G401.6 (cell line): ENCODE results near the gene UXS1.

ENCODE experiments used
- FAIRE-seq: peaks from 2 replicates; lab custom pipeline; 2012; peaks lifted over from hg19 to GRCh38; lab: Jason Lieb, UNC

Gene UXS1

DNA sequence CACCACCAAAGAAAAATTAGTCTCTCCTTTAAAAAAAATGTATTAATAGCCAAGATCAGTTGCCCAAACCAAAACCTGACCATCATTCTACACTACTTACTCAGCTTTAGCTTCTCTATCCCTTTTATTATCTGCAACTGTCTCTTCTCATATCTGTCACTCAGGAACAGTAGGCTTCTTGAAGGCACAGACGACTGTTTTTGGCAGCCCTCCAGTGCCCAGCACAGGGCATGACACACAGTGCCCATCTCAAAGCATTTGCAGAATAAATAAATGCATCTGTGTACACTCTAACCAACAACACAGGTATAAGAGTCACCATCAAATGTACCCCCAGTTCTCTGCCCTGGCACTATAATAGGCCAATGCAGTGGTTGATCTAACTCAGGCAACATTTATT, 117.2 kb downstream of the UXS1 start:
- no peak for FAIRE-seq

DNA sequence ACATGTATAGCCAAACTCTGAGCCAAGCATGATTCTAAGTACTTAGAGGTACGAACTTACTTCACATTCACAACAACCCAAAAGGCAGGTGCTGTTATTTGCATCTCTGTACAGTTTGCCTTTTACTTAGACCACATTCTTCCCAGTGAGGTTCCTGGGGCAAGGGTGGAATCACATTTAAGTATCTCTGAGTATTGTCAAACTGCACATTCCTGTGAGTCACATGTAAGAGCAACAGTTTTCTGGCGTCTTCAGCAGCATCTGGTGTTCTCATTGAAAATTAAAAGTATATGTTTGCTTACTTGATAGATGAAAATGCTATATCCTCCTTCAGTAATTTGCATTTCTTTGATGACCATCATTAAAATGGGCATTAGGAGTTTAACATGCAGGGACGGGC, 119.1 kb downstream of the UXS1 start:
- FAIRE-seq: no peak

DNA sequence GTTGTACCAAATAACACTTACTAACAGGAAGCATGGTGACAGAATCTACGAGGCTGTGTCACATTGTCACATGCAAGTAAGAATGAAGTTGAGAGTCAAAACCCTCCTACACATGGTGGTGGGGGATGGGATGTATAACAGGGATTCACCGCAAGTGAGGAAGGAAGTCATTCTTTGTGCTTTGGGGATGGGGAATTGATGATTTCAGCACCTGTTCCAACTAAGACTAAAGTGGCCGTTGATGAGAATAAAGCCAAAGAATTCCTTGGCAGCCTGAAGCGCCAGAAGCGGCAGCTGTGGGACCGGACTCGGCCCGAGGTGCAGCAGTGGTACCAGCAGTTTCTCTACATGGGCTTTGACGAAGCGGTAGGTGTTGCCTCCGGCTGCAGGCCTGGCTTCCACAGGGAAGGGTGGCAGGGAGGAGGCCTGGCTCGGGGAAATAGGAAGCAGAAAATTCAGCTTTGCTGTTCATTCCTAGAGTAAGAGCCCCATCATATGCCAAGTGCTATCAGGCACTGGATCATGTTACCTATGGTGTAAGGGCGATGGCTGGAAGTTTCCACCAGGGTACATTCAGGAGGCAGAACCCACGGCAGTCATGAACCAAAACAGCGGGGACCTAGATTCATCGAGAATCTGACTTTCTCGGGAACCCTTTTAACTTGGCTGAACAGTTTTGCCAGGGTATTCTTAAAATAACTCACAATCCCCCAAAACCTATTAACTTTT, 120.3 kb downstream of the UXS1 start:
- FAIRE-seq: no peak

DNA sequence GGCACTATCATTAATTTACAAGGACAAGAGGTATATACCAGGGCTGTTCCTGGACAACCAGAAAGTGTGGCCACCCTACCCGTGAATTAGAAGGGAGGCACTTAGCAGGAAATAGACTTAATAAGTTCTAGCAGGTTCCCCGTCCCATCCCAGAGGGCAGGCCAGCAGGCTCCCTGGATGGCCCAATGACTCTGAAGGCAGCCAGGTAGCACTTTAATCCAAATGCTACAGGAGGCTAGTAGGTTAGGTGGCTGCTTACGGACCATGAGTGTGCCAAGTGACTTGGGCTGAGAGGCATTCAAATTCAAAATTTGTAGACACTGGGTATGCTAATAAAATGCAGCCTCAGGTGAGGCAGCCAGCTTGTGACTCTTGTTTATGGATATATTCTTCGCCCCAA, 123.9 kb downstream of the UXS1 start:
- FAIRE-seq: no peak

DNA sequence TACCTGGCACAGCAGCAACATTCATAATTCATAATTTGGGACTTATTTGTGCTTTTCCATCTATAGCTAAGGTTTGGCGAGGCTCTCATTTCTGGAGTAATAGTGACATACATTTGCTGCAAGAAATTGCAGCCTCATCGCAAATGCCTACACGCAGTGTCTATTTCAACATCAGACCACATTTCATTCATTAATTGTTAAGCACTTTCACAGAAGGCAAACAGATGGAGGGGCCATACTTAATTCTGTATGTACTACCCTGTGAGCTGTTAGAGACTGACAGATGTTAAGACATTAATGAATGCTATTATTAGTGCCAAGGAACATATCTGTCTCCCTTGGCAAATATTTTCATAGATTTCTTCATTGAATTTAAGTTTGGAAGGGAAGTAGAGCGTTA, 125.7 kb downstream of the UXS1 start:
- no peak for FAIRE-seq

DNA sequence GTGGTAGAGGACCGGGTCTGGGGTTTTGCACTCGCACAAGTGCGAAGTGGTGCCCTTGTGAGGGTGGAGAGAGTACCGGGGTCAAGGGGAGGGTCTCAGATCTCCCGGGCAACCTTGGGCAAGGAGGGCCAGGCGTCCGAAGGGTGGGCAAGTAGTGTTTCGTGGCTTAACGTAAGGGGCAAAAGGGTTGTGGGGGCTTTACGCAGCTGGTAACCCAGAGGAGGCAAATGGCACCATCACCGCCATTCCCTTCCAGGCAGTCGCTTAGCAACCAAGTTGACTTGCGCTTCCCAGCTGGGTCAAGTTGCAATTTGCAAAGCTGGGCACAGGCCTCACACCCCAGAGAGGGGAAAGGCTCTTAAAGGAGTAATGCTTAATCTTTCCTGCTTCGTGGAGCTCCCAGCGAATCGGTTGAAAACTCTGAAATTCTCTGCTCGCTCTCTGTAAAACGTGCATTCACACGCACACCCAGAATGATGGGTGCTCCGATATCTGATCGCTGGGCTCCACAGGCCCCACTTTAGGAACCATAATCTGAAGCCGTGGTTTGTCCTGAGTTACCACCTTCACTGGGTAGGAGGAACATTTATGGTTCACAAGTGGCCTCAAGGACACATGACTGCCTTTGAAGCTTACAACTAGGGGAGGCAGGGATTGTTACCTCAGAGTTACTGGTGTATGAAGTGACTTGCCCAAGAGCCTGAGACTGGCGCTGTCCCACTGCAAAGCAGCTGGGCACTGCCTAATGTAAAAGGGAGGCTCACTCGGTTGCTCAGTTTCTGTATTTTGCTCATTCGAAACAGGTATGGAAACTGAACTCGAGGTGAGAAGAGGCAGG, 127.9 kb downstream of the UXS1 start:
- no peak for FAIRE-seq

DNA sequence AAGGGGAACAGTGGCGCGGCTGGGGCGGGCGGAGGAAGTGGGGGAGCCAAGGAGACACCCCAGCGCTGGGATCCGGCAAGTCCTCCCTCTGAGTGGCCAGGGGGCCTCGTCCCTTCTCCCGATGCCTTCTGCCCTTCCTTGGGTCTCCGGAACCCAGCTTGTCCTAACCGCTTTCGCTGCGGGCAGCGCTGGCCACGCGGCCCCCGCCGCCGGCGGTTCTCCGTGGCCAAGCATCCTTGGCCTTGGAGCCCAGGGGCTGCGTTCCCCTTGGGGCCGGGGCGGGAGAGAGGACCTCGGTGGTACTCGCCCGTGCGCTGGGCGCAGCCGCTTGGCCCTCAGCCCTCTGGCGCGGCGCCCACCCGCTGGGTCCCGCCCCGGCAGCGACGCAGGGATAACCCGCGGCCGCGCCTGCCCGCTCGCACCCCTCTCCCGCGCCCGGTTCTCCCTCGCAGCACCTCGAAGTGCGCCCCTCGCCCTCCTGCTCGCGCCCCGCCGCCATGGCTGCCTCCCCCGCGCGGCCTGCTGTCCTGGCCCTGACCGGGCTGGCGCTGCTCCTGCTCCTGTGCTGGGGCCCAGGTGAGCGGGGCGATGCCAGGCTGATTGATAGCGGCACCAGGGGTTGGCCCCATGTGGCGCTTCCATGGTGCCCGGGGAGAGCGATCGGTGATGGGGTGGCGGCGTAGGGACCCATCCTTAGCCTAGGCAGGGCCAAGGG, 128.7 kb downstream of the UXS1 start:
- FAIRE-seq: no peak

DNA sequence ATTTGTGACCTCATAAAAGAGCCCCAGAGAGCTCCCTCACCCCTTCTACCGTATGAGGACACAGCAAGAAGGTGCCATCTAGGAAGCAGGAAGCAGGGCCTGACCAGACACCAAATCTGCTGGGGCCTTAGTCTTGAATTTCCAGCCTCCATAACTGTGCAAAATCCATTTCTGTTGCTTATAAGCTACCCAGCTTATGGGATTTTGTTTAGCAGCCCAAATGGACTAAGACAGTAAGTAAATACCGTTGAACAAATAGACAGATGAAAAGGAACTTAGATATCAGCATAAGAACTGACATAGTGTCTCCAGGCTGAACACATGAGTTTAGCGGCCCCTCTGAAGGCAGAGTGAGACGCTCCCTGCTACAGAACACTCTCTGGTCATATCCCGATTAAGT, 130.9 kb downstream of the UXS1 start:
- FAIRE-seq: no peak

DNA sequence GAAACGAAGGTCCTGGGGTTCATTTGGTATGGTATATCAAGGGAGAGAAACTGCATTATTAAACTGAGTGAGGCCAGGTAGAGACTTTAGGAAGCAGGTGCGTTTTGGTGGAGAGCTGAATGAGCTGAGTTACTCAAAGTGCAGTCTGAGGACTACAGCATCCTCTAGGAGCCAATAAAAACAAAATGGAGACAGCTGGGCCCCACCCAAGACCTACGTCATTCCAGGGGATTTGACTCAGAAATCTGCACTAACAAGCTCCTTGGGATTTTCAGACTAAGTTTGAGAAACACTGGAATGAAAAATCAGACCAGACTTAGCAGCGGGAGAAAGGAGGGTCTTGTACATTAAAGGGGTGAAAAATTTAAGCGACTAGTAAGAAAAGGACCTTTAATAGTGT, 131.5 kb downstream of the UXS1 start:
- FAIRE-seq: no peak

DNA sequence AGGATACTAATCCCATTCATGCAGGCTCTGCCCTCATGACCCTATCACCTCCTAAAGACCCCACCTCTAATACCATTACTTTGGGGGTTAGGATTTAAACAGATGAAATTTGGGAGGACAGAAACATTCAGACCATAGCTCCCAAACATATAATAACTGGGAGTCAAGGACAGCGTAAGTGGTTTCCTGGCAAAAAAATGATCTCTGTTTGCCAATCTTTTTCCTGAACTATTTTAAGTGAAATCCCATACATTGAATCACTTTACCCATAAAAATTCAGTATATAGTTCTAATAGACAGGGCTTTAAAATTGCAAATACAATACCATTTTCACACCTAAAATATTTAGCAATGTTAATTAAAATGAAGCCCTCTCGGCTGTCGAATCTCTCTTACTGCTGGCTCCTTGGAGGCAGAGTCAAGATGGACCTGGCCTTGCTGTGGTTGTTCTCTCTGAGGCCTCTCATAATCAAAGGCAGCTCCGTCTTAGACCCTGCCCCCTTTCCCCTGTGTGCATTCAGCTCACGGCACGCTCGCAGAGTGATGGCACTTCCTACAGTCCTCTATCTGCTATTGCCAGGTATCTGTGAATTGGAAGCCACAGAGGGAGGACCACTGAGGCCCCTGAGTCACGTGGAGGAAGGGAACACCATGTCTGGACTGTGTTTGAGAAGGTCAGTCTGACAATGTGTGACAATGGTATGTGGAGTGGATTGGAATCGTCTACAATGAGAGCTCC, 132.3 kb downstream of the UXS1 start:
- FAIRE-seq: no peak

DNA sequence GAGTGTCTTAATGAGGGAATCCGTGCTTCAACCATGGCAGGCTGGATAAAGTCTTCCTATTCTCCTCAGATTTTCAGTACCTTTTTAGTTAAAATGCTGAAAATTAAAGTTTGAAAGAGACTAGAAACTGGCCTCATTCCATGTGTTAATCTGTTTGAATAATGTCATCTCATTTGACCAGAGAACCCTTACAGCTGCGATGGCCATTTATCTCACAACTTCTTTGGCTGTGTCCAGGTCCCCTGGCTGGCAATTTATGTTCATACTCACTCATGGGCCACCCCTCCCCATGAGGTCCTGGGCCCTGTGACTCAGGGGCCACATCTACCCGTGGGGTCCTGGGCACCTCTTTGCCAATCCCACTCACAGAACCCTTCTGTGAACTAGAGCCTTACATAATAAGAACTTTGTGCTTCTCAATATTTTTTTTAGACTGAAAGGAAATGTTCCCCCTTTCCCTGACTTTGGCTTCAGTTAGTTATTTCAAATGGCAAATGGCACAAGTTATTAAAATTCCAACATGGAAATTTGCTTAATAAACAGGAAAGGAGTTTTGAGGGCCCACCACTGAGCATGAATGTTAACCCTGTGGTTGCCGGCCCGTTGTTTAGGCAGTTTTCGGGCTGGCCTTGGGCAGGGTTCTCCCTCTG, 134.6 kb downstream of the UXS1 start:
- FAIRE-seq: no peak

DNA sequence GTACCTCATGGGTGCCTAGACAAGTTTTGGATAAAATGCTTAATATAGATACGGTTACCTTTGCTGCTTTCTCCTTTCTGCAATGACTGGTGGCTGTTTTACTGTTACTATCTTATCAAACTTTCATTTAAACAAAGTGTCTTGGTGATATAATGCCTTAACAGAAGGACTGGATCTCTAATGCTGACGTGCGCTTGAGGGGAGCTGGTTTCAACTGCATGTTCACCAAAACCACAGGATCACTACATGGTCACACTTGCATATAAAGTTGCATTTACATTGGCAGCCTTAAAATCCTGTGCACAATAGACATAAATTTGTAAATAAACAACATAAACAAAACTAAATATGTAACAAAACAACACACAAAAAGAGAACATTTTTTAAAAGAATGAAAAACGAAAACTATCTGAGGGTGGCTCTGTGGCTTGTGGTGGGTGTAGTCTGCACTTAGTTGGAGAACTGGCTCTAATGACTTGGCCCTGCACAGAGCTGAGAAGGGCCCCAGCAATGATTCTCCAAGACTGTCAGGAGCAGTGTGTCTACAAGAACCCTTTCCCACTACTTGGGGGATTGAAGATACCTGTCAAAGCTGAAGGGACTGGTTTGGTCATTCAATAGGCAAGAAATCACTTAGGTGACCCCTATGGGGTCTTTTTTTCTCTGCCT, 135.5 kb downstream of the UXS1 start:
- no peak for FAIRE-seq

DNA sequence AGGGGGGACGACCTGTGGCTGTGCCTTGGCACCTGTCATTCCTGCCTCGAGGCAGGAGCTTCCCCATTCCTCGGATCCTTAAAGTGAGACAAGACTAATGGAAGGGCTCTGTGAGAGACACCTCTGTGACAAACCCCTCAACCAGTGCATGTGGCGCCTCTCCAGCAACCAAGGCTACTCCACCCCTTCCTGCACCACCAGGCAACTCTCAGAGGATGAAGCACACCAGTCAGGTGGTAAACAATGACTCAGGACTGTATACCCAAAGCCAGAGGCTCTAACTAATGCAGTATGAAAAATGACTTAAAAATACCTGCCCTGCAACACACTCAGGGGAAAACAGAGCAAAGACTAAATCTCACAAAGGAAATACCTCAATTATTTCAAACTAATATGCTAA, 136.9 kb downstream of the UXS1 start:
- FAIRE-seq: no peak

DNA sequence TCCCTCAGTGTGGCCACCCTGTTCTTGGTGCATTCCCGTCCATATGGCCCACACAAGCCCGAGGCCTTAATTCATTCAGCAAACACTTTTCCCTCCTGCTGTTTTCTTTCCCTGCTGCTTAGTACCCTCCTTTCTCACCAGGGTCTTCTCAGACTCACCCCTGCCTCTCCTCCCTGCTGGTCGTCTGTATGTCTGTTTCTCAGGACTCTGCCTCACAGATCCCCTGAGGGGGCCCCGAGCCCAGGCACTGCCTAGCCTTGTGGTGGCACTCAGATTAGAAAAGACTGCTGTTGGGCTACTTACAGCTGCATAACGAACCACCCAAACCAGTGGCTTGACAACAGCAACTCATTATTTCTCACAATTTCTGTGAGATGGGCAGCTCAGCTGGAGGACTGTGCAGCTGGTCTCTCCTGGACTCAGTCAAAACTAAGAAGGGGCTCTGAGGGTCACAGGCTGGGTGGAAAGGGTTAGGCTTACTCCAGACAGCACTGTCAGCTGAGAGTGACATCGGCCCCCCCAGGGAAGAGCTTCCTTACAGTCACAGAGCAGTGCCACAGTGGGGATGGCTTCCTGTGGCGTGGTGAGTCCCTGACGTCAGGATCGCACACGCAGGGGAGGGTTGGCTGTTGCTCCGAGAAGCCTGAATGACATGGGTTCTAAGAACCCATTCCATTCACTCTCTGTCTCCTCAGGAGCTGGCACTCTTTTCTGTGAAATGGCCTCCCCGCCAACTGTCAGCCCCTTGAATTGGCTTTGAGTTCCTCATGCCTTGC, 139.0 kb downstream of the UXS1 start:
- FAIRE-seq: no peak

DNA sequence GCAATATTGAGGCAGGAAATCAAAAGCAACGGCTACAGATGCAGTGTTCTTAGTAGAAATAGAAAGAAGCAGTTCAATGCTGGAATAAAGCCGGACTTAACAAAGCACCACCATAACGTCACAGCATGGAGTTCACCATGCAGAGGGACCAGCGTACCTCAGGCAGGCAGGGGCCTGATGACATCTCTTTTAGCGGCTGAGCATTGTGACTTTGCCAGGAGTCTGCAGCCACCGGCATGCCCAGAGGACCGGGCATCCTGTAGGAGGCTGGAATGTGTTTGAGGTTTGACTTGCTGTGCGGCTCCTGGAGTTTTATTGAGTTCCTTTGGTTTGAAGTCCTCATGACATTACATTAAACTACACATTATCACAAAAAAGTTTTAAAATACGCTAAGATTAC, 139.8 kb downstream of the UXS1 start:
- no peak for FAIRE-seq

DNA sequence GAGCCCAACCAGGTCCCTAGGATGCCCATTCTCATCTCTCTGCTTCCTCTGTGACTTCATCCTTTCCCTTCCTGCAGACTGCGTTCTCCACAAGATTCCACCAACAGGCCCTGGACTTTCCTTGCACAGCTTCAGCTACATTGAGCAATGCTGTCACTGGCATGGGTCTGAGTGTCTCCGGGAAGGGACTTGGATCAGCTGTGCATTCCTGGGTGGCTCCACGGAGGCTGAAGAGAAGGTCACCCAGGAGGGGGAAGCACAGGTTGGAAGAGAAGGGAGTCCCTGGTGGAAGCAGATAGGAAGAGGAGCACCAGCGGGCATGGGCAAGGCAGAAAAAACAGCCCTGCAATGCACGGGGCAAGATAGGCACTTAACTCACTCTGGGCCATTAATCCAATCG, 140.5 kb downstream of the UXS1 start:
- FAIRE-seq: no peak

DNA sequence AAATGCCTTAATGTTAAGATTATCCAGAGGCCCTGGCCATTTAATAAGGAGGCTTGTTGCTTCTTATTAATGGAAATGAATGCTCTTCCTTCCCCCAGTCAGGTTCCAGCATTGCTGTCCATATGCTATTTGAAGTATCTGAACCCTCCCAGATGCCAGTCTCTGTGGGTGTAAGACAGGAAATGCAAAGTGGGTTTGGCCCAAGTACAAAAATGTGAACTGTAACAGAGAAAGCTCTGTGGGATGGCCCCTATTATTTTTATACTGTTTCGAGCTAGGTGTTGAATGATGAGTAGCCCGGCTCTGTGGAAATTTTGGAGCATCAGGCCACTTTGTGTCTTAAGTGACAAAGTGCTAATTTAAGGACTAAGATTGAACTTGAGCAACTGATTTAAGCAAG, 141.0 kb downstream of the UXS1 start:
- no peak for FAIRE-seq

DNA sequence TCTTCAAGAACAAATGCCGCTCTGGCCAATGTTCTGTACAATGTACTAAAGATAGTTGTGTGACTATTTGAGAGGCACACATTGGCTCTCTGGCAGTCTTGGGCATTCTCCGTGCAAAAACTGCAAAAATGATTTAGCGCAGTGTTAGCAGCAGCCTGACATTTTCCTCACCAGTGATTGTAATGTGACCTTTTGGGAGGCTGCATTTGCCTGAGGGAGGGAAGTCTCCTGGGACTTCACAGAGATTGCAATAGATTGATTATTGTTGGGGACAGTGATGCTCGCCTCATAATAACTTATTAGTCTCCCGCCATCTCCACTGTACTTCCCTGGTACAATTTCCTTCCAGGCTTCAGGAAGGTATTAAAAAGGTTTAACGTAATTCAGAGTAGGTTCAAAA, 149.2 kb downstream of the UXS1 start:
- no peak for FAIRE-seq

DNA sequence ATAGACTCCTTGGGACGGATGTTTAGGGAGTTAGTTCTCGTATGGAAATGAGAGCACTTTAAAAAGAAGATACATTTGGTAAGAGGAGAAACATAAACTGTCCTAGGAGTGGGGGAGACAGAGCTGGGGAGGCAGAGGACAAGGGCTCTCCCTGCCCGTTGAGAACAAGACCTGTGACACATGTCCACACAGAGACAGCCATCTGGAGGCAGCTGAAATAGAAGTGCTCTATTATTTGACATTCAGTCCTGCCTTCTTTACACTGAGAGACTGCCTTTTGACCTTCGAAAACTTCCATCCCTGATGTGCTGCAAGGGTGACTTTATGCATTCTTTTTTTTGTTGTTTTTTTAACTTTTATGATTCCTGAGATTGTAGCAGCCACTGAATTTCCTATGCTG, 150.1 kb downstream of the UXS1 start:
- FAIRE-seq: no peak
